ENCODE measurements around the gene RAB22A.

DNA sequence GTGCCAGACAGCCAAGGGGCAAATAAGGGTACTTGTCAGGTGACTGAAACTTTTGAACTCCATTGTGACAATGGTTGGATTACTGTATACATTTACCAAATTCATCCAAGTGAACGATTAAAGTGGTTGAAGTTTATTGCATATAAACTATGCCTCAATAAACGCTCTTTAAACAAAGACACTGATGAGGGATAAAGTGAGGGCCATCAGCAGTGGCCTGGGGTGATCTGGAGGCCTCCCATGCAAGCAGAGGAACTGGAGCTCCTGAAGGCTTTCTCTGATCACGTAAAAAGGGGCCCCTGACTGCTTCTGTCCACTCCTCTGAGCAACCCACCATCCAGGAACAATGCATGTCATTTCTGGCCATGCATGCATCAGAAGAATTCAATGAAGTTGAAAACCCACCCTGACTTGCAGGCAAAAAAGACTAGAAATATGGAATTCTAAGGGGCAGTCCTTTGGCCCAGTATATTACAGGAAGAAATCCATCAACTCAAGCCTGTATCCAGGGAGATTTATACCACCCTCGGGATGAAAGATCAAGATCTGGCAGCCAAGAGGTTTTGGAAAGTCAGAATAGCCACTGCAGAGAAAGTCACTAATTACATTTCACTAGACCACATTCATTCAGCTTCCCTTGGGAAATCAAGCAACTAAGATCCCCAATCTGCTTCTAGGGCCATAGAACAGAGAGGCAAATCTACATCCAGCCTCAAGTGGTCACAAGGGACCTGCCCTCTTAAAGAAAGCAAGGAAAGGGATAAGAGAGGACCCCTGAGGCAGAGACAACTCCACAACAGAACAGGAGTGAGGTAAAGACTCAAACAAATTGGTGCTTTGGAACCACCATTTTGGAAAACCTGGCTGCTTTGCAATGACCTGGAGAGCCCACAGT, 31.7 kb upstream of the RAB22A start:
- TF ChIP-seq, protein P1, sequence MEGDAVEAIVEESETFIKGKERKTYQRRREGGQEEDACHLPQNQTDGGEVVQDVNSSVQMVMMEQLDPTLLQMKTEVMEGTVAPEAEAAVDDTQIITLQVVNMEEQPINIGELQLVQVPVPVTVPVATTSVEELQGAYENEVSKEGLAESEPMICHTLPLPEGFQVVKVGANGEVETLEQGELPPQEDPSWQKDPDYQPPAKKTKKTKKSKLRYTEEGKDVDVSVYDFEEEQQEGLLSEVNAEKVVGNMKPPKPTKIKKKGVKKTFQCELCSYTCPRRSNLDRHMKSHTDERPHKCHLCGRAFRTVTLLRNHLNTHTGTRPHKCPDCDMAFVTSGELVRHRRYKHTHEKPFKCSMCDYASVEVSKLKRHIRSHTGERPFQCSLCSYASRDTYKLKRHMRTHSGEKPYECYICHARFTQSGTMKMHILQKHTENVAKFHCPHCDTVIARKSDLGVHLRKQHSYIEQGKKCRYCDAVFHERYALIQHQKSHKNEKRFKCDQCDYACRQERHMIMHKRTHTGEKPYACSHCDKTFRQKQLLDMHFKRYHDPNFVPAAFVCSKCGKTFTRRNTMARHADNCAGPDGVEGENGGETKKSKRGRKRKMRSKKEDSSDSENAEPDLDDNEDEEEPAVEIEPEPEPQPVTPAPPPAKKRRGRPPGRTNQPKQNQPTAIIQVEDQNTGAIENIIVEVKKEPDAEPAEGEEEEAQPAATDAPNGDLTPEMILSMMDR (IDR thresholded peaks at IDR 0.05; ENCODE audit: insufficient read depth, low read length) = no peak
- TF ChIP-seq POLR2AphosphoS5 (IDR thresholded peaks at IDR 0.05; ENCODE audit: low read depth) (no peak), GABPA (IDR thresholded peaks at IDR 0.05; ENCODE audit: low read depth) (no peak), SPI1 (IDR thresholded peaks at IDR 0.05; ENCODE audit: borderline replicate concordance, low read depth) (no peak)
- TF ChIP-seq, protein P2, sequence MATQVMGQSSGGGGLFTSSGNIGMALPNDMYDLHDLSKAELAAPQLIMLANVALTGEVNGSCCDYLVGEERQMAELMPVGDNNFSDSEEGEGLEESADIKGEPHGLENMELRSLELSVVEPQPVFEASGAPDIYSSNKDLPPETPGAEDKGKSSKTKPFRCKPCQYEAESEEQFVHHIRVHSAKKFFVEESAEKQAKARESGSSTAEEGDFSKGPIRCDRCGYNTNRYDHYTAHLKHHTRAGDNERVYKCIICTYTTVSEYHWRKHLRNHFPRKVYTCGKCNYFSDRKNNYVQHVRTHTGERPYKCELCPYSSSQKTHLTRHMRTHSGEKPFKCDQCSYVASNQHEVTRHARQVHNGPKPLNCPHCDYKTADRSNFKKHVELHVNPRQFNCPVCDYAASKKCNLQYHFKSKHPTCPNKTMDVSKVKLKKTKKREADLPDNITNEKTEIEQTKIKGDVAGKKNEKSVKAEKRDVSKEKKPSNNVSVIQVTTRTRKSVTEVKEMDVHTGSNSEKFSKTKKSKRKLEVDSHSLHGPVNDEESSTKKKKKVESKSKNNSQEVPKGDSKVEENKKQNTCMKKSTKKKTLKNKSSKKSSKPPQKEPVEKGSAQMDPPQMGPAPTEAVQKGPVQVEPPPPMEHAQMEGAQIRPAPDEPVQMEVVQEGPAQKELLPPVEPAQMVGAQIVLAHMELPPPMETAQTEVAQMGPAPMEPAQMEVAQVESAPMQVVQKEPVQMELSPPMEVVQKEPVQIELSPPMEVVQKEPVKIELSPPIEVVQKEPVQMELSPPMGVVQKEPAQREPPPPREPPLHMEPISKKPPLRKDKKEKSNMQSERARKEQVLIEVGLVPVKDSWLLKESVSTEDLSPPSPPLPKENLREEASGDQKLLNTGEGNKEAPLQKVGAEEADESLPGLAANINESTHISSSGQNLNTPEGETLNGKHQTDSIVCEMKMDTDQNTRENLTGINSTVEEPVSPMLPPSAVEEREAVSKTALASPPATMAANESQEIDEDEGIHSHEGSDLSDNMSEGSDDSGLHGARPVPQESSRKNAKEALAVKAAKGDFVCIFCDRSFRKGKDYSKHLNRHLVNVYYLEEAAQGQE (IDR thresholded peaks at IDR 0.05; ENCODE audit: insufficient replicate concordance, low read depth) = no peak
